ENCODE results near the gene KCNJ5.
"Not testable (repeated sequence)": the region's sequence is repeated elsewhere in the genome, so short reads cannot be mapped to it uniquely, and the experiment has no call there.

Gene KCNJ5

GRCh38 chr11:128913806-128914205 lies 22.6 kb downstream of the KCNJ5 start:
- DNase-seq (ENCODE audit: low spot score) = no peak

GRCh38 chr11:128914216-128915148 lies 23.3 kb downstream of the KCNJ5 start:
- no peak for DNase-seq (ENCODE audit: low spot score)

GRCh38 chr11:128915149-128915521 lies 24.0 kb downstream of the KCNJ5 start:
- no peak for DNase-seq (ENCODE audit: low spot score)

- DNase-seq (ENCODE audit: low spot score) = no peak
Observed at GRCh38 chr11:128916037-128916572, 24.9 kb downstream of the KCNJ5 start.

GRCh38 chr11:128916681-128917080 lies 25.5 kb downstream of the KCNJ5 start:
- DNase-seq (ENCODE audit: low spot score) = no peak

GRCh38 chr11:128917144-128917724 lies 26.1 kb downstream of the KCNJ5 start:
- no peak for DNase-seq (ENCODE audit: low spot score)

- DNase-seq (ENCODE audit: low spot score) = no peak
Observed at GRCh38 chr11:128919216-128919615, 28.1 kb downstream of the KCNJ5 start.

GRCh38 chr11:128919635-128920034 lies 28.5 kb downstream of the KCNJ5 start:
- DNase-seq (ENCODE audit: low spot score) = not testable (repeated sequence)

GRCh38 chr11:128920666-128921065 lies 29.5 kb downstream of the KCNJ5 start:
- no peak for DNase-seq (ENCODE audit: low spot score)

GRCh38 chr11:128921793-128922192 lies 30.6 kb downstream of the KCNJ5 start:
- no peak for DNase-seq (ENCODE audit: low spot score)

GRCh38 chr11:128924104-128924503 lies 32.9 kb downstream of the KCNJ5 start:
- DNase-seq (ENCODE audit: low spot score) = no peak

GRCh38 chr11:128924510-128925249 lies 33.5 kb downstream of the KCNJ5 start:
- DNase-seq (ENCODE audit: low spot score) = no peak

GRCh38 chr11:128925250-128925600 lies 34.1 kb downstream of the KCNJ5 start:
- no peak for DNase-seq (ENCODE audit: low spot score)

GRCh38 chr11:128926000-128926399 lies 34.8 kb downstream of the KCNJ5 start:
- DNase-seq (ENCODE audit: low spot score) = no peak

- DNase-seq (ENCODE audit: low spot score) = no peak
Observed at GRCh38 chr11:128926437-128927107, 35.4 kb downstream of the KCNJ5 start.

GRCh38 chr11:128927108-128927461 lies 35.9 kb downstream of the KCNJ5 start:
- no peak for DNase-seq (ENCODE audit: low spot score)

GRCh38 chr11:128927683-128928336 lies 36.7 kb downstream of the KCNJ5 start:
- no peak for DNase-seq (ENCODE audit: low spot score)

- no peak for DNase-seq (ENCODE audit: low spot score)
Observed at GRCh38 chr11:128928400-128928799, 37.2 kb downstream of the KCNJ5 start.

GRCh38 chr11:128929468-128929867 lies 38.3 kb downstream of the KCNJ5 start:
- no peak for DNase-seq (ENCODE audit: low spot score)

- no peak for DNase-seq (ENCODE audit: low spot score)
Observed at GRCh38 chr11:128929991-128930390, 38.8 kb downstream of the KCNJ5 start.

- DNase-seq (ENCODE audit: low spot score) = no peak
Observed at GRCh38 chr11:128931066-128931465, 39.9 kb downstream of the KCNJ5 start.

GRCh38 chr11:128931668-128932067 lies 40.5 kb downstream of the KCNJ5 start:
- DNase-seq (ENCODE audit: low spot score) = no peak
